Measurements from ENCODE around the gene ABCC1. TPM values are rescaled to one million over a fixed set of nuclear protein-coding genes. Genes with fewer than 3 reads are reported as not detected.

Gene ABCC1
- total RNA-seq, 1 donor from 2014 or later = 47.9 TPM

DNA sequence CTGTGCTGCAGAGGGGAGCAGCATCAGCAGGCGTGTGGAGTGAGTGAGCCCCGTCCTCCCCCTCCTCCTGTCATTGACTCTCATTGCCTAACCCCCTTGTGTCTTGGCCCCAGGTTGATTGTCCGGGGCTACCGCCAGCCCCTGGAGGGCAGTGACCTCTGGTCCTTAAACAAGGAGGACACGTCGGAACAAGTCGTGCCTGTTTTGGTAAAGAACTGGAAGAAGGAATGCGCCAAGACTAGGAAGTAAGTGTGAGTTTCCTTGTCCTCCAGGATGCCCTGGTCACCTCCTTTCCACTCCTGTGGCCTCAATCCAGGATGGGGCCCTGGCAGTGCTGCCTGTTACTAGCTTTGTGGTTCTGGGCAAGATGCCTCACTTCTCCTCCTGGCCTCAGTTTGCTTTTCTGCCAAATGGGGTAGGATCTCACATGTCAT is 87.0 kb downstream of the ABCC1 start:
- H3K27me3 Mint-ChIP-seq (ENCODE audit: low read depth) = no peaks in the 10 kb centered on the region
- peaks cover 34% of the 10 kb centered on the region for H3K36me3 Mint-ChIP-seq (ENCODE audit: low read depth)
- no peak overlapping the region for H3K4me3 Mint-ChIP-seq (ENCODE audit: unreplicated experiment)
- no peak overlapping the region for H3K27ac Mint-ChIP-seq (ENCODE audit: unreplicated experiment)
- TF ChIP-seq, protein P1, sequence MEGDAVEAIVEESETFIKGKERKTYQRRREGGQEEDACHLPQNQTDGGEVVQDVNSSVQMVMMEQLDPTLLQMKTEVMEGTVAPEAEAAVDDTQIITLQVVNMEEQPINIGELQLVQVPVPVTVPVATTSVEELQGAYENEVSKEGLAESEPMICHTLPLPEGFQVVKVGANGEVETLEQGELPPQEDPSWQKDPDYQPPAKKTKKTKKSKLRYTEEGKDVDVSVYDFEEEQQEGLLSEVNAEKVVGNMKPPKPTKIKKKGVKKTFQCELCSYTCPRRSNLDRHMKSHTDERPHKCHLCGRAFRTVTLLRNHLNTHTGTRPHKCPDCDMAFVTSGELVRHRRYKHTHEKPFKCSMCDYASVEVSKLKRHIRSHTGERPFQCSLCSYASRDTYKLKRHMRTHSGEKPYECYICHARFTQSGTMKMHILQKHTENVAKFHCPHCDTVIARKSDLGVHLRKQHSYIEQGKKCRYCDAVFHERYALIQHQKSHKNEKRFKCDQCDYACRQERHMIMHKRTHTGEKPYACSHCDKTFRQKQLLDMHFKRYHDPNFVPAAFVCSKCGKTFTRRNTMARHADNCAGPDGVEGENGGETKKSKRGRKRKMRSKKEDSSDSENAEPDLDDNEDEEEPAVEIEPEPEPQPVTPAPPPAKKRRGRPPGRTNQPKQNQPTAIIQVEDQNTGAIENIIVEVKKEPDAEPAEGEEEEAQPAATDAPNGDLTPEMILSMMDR (IDR thresholded peaks at IDR 0.05) = no peak
- H3K4me1 Mint-ChIP-seq (ENCODE audit: low read depth) = peaks cover 14% of the 10 kb centered on the region
- DNase-seq (ENCODE audit: low spot score) = no peak
- no peaks in the 10 kb centered on the region for H3K9me3 Mint-ChIP-seq (ENCODE audit: low read depth)

DNA sequence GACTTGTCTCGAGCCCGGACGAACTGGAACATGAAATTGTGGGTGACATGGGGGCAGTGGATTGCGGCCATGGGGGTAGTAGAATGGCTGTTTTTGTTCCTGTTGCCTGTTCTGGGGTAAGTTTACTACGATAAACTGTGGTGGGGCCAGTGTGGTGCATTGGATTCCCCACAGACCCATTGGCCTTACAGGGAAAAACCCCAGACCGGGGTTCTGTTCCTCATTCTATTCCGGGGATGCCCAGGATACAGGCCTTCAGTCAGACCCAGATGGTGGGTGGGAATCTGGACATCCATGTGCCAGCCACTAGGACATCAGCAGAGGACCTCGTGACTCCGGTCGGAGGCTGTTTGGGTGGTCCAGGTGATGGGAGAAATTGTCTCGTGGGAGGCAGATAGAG is 88.1 kb downstream of the ABCC1 start:
- no peak overlapping the region for H3K4me3 Mint-ChIP-seq (ENCODE audit: unreplicated experiment)
- no peak for DNase-seq (ENCODE audit: low spot score)
- H3K9me3 Mint-ChIP-seq (ENCODE audit: low read depth) = no peaks in the 10 kb centered on the region
- H3K4me1 Mint-ChIP-seq (ENCODE audit: low read depth) = peaks cover 24% of the 10 kb centered on the region
- H3K36me3 Mint-ChIP-seq (ENCODE audit: low read depth) = peaks cover 33% of the 10 kb centered on the region
- TF ChIP-seq, protein P1 (IDR thresholded peaks at IDR 0.05) = no peak
- no peak overlapping the region for H3K27ac Mint-ChIP-seq (ENCODE audit: unreplicated experiment)
- no peaks in the 10 kb centered on the region for H3K27me3 Mint-ChIP-seq (ENCODE audit: low read depth)

DNA sequence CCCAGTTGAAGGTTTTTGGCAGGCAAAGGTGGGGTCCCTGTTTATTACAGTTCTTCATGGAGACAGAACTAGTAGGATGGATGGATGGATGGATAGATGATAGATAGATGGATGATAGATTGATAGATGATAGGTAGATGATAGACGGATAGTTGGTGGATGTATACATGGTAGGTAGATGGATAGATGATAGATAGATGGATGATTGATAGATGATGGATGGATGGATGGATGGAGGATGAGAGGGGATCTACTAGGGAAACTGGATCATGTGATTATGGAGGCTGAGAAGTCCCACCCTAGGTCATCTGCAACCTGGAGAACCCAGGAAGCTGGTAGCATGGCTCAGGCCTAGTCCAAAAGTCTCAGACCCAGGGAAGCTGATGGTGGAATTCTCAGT is 88.6 kb downstream of the ABCC1 start:
- Mint-ChIP-seq H3K27me3 (ENCODE audit: low read depth) (no peaks in the 10 kb centered on the region), H3K4me1 (ENCODE audit: low read depth) (peaks cover 23% of the 10 kb centered on the region), H3K4me3 (ENCODE audit: unreplicated experiment) (no peak overlapping the region), H3K36me3 (ENCODE audit: low read depth) (peaks cover 33% of the 10 kb centered on the region), H3K27ac (ENCODE audit: unreplicated experiment) (no peak overlapping the region), H3K9me3 (ENCODE audit: low read depth) (no peaks in the 10 kb centered on the region)
- TF ChIP-seq, protein P1 (IDR thresholded peaks at IDR 0.05) = no peak
- DNase-seq (ENCODE audit: low spot score) = no peak

DNA sequence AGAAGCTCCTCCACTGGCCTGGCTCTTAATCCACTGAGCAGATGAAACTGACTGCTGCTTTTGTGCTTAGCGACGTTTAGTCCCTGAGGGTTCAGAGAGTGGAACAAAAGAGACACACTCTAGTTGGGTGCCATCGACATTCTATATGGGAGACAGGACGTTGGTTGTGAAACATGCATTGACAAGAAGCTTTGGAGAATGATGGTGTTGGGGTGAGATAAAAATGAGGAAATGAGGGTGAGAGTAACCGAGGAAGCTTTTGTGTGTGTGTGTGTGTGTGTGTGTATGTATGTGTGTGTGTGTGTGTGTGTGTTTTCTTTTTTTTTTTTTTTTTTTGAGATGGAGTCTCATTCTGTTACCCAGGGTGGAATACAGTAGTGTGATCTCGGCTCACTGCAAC is 89.5 kb downstream of the ABCC1 start:
- DNase-seq (ENCODE audit: low spot score) = no peak
- TF ChIP-seq, protein P1 (IDR thresholded peaks at IDR 0.05) = no peak
- peaks cover 13% of the 10 kb centered on the region for H3K4me1 Mint-ChIP-seq (ENCODE audit: low read depth)
- H3K27me3 Mint-ChIP-seq (ENCODE audit: low read depth) = no peaks in the 10 kb centered on the region
- no peak overlapping the region for H3K4me3 Mint-ChIP-seq (ENCODE audit: unreplicated experiment)
- H3K9me3 Mint-ChIP-seq (ENCODE audit: low read depth) = no peaks in the 10 kb centered on the region
- H3K27ac Mint-ChIP-seq (ENCODE audit: unreplicated experiment) = no peak overlapping the region
- H3K36me3 Mint-ChIP-seq (ENCODE audit: low read depth) = peaks cover 35% of the 10 kb centered on the region

DNA sequence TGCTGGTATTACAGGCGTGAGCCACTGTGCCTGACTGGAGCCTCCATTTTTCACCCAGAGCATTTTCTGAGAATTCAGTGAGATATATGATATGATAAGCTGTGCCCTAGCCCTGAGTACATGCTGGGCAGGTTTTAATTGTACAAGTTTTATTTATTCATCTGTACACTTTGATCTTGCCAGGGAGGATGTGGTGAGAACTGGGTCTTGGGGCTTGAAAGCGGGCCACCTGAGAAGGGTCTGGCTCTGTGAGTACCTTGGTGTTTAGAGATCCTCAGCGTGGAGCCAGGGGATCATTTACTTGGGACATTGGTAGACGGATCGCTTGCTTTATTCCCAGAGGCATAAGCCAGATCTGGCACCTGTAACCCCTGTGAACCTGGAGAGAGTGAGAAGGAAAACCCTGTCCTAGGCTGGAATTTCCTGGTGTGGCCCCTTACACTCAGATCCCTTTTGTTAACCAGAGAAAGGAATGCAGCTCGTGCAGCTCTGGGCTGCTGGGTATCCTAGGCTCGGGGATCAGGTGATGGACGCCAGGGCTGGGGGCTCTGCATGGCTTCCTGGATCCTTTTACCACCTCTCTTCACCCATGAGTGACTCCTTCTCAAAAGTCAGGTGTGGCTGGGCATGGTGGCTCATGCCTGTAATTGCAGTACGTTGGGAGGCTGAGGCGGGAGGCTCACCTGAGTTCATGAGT is 91.9 kb downstream of the ABCC1 start:
- H3K9me3 Mint-ChIP-seq (ENCODE audit: low read depth) = no peaks in the 10 kb centered on the region
- no peak for DNase-seq (ENCODE audit: low spot score)
- peaks cover 45% of the 10 kb centered on the region for H3K36me3 Mint-ChIP-seq (ENCODE audit: low read depth)
- H3K4me3 Mint-ChIP-seq (ENCODE audit: unreplicated experiment) = no peak overlapping the region
- H3K4me1 Mint-ChIP-seq (ENCODE audit: low read depth) = peaks cover 13% of the 10 kb centered on the region
- H3K27me3 Mint-ChIP-seq (ENCODE audit: low read depth) = no peaks in the 10 kb centered on the region
- TF ChIP-seq, protein P1 (IDR thresholded peaks at IDR 0.05) = no peak
- H3K27ac Mint-ChIP-seq (ENCODE audit: unreplicated experiment) = peak overlapping the region; percentile 77

Measured in chondrocyte (in vitro differentiated cells).